HG03108 (cell line): Measurements from ENCODE around the gene BTBD1.
A peak's percentile ranks its signal among the peaks of the same experiment; 100 is the strongest.

Source experiments
- ATAC-seq: cut with Tn5 transposase; IDR thresholded peaks from one replicate; pipeline ENCODE4 v1.9.1; 2021; ENCODE audit warnings: moderate library complexity; ENCODE audit not compliant: unreplicated experiment

The BTBD1 gene

DNA sequence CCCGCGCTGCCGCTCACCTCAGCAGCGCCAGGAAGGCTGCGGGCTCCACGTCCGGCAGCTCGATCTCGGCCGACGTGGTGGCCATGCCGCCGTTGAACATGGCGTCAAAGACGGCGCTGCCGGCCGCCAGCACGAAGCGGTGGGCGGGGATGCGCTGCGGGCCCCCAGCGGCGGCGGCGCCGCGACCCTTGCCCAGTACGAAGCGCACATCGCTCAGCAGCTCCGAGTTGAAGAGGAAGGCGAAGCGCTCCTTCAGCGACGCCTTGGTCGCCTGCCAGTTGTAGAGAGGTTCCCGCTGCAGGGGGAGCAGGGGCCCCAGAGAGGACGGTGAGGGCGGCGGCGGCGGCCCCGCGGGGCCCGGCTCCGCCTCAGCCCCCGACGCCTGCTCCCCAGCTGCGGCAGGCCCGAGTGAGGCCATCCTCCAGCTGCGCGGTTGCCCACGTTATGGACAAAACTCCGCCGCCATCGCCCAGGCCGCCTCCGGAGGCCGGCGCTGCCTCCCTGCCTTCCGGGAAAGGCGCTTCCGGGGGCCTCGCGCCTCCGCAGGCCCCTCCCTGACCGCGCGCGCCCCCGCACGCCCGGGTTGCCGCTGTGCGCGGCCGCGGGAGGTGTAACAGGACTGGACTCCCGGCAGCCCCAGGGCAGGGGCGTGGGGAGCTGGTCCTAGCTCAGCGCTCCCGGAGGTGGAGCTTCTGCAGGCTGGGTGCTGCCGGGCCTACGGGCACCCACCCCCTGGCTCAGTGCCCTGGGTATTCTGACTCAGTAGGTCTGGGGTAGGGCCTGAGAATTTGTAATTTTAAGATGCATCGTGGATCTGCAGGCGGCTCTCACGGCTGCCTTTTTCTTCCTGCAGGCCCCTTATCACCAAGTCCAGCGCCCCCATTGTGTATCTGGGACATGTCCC, at the start of gene BTBD1:
BTBD1 (minus strand) TSS at position 519 of the 904 bp plus-strand sequence; CDS start at position 418, 101 bp downstream.
- peak; percentile 90 for ATAC-seq

DNA sequence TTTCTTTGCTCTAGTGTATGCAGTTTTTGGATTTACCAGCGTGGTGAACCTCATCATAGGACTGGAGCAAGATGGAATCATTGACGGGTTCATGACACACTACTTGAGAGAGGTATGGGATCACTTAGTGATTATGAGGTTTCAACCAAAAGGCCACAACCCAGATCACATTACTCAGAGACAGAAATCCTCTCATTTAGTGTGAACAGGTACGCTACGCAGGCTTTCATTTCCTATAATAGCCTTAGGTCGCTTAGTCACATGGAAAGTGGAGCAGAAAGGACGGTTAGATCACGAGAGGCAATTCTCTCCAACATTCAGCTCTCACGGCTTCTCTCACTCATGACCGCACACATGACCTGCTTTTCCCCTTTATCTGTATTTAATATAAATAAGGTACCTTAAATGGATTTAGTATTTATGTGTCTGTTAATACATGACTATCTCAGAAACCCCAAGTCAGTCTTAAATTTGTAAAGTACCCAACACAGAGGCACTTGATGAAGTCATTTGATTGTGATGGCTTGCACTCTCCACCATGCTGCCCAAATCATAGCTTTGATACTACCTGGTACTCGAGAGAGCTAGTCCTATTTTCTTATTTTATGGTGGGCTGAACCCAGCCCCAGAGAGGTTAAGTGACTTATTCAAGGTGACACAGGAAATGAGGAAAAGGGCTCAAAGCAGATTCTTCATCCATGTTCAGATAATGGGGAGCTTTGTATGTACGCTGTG, 48.9 kb upstream of the BTBD1 start:
- peak; percentile 56 for ATAC-seq

DNA sequence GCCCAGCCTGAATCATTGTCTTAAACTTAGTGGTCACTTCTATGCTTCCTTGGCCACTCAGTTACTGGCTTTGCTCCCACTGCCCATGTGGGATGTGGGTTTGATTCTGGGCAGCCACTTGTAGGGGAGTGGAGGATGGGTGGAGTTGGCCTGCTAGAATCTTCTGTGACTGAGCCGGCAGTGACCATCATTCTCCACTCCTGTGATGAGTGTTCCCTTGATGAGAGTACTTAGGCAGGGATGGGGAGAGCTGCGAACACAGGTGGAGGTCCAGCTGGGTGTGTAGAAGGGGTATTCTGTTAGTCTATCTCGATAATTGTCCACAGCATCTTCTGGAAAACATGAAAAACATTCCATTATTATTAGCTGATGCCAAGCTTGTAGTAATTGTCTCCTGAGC, 48.4 kb upstream of the BTBD1 start:
- ATAC-seq = no peak

DNA sequence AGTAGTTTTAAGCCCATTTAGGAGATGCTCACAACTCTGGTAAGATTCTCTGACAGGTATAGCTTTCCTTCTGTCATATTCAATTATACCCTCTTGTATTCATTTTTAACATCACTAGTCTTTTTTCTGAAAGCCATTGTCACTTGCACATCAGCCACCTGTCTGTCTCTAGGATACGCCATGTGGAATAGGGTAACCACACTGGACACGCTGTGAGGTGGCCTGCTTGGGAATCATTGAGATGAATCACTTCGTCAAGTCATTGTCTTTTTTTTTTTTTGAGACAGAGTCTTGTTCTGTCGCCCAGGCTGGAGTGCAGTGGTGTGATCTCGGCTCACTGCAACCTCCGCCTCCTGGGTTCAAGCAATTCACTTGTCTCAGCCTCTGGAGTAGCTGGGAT, 47.8 kb upstream of the BTBD1 start:
- ATAC-seq = no peak

DNA sequence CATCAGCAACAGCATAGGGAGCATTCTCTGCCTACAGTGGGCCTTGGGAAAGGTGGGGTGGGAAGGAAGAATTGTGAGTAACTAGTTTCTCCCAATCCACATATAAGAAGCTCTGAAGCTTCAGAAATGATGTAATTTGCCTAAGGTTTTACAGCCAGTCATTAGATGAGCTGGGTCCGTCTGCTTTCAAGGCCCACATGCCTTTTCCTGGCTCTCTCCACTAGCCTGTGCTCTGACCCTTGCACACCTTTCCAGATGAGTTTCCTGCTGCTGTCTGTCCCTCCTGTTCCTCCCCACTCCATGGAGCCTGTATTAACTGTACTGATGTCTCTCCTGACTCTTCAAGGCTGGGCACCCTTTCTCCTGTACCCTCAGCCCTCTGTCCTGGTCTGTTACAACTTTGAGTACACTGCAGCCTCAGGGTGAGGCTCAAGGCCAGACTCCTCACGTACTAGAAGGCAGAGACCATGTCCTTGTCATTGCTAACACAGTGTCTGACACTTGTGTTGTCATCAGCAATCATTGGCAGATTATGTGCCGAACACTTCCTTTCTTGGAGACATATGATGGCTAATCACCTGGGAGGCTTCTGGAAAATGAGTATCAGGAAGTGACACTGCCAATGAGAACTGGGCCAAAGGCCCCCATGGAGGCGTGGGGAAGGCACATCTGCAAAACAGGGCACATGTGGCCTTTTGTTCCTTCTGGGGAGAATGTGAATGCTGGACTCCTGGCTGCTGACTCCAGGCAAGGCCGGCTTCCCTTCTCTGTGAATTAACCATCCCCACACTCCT, 47.0 kb upstream of the BTBD1 start:
- ATAC-seq = no peak

DNA sequence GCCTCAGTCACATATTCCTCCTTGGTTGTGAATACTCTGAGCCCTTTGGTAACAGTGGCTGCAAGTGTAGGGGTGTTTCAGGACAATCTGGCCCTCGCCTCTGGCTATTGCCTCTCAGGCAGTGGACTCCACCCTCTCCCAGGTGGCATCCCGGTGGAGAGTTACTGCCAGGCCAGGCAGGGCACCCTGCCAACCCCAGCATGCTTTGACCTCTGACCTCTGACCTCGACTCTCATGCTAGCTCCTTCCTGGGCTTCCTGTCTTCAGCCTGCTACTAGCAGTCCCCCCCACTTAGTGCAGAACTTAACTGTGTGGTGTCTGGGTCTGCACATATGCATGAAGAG, 45.9 kb upstream of the BTBD1 start:
- no peak for ATAC-seq

DNA sequence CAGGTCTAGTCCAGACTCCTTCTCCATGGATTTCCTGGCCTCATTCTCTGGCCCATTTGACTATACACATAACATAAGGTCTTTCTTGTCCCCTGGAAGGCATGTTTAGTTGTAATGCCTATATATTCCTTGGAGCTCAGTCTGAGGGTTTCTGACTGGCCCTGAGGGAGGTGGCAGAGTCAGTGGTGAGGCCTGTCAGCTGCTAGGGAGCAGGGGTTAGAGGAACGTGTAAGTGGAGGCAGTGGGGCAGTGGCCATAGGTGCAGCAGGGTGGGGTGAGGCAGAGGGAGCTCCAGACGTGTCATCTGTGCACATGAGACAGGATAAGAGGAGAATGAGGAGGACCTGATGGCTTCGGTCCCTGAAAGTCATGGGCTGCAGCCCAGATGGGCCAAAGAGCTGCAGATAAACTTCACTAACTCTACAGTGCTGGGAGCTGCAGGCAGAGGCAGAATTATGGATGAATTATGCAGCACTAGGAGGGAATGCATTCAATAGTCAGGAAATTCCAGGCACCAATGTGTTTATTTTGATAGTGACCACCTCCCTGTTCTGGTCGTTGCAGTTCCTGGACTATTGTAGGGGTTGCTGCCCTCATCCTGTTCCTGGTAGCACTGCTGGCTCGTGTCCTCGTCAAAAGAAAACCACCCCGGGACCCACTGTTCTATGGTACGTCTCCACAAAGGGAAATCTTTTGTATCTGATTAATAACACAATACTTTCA, 45.3 kb upstream of the BTBD1 start:
- no peak for ATAC-seq

DNA sequence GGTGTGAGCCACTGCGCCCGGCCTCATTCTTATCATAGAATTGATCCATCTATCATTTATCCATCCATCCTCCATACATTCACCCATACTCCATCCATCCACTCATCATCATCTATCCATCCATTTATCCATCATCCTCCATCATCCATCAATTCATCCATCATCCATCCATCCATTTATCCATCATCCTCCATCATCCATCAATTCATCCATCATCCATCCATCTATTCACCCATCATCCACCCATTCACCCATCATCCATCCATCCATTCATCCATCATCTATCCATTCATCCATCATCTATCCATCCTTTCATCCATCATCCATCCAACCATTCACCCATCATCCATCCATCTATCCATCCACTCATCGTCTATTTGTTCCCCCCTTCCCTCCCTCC, 44.1 kb upstream of the BTBD1 start:
- ATAC-seq = no peak

DNA sequence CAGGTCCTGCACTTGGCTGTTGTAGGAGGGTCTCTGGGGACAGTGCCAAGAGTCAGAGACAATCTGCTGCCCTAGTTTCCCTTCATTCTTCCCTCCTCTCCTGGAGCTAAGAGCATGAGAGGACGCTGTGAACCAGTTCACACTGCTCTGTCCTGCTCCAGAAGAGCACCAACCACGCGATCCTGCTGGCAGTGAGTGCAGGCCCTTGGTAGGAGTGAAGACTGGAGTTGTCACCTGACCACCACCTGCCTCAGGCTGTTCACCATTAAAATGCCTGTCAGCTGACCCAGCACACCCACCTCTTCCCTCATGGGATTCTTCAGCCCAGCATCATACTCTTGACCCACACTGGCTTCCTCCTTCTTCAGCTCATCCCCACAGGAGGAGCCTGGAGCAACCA, 43.3 kb upstream of the BTBD1 start:
- no peak for ATAC-seq

DNA sequence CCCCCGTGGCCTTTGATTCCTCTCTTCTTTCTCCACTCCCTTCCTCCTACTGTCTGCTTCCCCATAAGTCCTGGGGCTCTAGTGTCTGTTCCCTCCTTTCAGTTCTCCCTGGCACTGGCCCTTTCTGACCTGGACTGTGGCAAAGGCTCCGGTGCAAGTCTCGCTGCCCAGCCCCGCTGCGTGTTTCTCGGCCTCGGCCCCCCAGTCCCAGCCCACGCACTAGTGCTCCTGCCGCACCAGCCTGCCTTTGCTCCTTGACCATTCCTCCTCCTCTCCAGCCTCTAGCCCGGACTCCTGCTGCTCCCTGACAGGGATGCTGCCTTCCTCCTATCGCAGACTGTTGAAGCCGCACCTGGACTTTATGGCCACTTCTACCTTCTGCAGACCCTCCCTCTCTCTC, 42.5 kb upstream of the BTBD1 start:
- ATAC-seq = no peak

DNA sequence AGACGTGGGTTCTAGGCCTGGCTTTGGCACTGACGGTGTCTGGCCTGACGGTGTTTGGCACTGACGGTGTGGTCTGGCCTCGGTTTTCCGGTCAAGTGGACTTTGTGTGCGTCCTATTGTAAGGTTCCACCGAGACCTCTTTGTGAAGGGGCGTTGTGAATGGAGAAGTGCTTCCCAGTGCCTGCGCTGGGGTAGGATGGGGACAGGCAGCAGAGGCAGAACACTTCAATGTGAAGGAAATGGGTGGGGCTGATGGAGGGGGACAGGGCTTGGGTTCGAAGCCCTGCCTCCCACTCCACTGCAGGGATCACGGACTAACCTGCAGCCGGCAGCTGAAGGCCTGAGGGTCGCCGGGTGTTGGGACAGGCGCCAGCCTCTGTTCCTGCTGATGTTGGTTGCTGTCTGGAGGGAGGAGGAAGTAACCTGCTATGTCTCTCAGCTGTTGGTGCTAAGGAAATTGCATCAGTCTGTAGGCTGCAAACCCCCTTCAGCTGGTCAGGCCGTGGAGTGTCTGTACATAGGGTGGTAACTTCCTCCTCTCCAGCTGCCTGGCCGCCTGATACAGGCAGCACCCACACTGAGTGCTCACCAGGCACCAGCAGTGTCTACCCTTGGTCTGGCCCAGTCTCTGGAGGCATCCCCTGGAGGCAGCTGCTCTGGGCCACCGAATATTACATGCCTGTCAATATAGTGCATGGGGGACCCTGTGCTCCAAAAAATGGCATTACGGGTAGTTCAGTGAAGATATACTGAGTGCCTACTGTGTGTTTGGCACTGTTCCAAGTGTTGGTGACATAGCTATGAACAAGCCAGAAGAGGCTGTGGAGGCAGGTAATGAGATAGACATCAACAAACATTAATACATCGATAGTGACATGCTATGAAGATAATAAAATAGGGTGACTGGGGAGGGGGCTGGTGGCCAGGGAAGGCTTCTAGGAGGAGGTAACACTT, 41.5 kb upstream of the BTBD1 start:
- peak; percentile 74 for ATAC-seq

DNA sequence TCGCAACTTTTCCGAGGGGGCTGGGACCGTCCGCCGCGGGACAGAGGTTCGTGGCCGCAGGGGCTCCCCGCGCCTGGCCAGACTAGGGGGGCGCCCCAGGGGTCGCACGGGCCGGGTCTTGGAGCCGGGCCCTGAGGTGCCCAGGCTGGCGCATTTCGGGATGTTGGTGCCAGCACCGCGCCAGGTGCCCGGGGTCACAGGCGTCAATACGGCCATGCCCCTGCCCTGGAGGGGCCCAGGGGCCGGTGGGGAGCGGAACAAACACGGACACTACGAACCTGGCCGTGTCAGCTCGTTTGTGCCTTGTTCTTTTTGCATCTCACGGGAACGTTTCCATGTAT, 40.8 kb upstream of the BTBD1 start:
- no peak for ATAC-seq

DNA sequence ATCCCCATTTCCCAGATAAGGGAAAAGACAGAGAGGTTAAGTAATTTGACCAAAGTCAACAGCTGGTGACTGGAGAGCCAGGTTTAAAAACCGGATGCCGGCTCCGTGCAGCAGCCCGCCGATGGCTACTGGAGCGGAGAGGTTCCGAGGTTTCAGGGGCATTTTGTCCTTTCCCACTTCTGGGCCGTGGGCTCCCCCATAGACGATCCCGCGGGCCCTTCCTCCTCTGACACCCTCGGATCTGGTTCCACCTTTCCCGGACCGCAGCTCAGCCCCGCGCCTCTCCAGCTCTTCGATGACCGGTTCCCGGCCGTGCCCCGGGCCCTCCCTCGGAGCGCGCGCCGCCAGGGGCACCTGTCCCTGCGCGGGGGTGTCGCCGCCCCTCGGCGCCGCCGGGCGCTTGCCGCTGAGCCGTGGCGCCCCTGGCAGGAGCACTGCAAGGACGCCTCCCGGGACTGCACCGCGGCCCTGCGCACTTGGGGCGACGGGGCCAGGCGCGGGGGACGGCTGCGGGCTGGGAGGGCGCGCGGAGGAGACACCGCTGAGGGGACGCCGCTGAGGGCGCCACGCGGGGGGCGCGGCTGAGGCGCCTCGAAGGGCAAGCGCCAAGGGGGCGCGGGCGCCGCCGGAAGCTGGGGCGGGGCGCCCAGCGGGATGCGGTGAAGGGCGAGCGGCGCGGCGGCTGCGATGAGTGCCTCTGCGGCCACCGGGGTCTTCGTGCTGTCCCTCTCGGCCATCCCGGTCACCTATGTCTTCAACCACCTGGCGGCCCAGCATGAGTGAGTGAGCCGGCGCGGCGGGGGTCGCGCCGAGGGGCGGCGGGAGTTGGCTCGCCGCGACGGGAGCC, 40.2 kb upstream of the BTBD1 start, which contains the start of gene TM6SF1:
TM6SF1 (plus strand) TSS at position 652 of the 847 bp plus-strand sequence; CDS start at position 688, 36 bp downstream.
- ATAC-seq = no peak

DNA sequence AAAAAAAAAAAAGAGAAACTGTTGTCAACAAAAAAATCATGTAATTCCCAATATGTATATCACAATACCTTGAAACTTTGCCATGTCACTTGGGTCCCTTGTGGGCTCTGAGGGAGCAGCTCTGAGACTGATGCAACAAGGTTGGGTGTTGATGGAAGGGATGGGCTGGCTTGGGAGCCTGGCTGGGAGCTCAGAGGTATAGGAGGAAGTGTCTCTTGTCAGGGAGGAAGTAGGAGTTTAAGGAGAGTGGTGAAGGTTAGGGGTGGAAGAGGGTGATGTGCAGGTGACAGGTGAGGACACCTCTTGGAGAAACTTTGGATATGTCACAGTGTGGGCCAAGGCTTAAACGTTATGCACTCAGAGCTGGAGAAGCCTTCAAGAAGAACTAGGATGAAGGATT, 38.4 kb upstream of the BTBD1 start:
- ATAC-seq = no peak

DNA sequence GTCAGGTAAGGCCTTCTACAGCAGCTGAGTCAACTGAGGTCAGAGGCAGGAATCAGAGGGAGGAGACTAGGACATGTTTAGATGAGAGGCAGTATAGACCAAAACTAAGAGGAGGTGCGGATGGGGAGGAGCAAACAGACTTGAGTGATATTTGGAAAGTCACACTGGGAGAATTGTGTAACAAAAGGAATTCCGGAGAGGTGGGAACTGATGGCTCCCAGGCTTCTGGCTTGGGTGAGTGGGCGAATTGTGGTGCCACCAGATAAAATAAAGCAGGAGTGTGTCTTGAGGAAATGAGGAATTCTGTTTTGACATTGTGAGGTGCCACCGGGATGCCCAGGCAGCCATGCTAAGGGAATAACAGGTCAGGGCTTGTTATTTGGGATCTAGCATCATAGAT, 37.1 kb upstream of the BTBD1 start:
- no peak for ATAC-seq

DNA sequence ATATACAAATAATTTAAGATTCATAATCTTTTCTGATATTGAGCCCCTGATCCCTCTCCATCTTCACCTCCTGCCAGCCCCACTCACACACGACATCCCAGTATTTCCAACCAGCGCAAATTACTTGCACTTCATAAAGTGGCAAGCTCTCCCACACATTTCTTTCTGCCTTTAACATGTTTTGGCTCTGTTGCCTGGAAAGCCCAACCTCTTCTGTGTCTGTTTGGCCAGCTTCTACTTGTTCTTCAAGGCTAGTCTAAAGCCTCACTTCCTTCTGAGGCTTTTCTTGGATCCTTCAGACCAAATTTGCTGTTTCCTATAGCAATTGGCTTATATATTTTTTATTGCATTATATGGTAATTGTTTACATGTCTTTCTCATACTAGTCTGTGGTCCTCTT, 35.3 kb upstream of the BTBD1 start:
- ATAC-seq = no peak

DNA sequence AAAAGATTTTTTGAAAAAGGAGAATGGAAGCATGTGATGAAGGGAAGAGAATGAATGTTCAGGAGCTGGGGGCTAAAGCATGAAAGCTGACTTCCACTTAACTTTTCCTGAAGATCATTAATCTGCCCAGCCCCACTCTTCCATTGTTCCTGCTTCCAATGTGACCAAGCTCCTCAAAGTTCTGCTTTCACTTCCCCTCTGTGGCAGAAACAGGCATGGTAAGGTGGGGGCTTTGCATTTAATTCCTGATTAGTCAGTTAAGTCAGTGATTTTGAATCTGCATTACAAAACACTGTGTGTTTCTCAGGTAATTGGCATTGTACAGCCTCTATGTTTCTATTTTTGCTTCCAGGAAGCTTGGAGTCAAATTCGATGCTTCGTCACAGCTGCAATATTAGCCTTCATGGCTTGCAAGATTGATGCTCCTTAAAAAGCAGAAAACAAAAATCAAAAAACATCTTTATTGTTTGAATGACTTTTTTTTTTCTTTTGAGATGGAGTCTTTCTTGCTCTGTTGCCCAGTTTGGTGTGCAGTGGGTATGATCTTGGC, 33.1 kb upstream of the BTBD1 start:
- ATAC-seq = no peak

DNA sequence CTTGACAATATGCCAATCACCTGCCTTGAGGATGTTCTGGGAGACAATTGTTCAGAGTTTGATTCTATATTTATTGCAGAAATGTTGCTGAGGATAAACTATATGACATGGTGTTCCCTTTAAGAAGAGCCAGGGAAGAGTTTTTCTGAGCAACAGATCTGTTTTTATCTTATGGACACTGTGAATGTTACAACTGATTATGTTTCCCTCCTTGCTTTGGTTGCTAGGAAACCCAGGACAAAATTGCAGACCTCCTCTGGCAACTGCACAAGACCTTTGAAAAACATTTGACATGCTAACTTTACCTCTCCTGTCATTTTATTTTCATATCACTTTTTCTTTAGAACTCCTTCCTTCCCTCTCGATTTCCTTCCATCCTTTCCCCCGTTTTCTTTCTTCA, 32.2 kb upstream of the BTBD1 start:
- ATAC-seq = no peak

DNA sequence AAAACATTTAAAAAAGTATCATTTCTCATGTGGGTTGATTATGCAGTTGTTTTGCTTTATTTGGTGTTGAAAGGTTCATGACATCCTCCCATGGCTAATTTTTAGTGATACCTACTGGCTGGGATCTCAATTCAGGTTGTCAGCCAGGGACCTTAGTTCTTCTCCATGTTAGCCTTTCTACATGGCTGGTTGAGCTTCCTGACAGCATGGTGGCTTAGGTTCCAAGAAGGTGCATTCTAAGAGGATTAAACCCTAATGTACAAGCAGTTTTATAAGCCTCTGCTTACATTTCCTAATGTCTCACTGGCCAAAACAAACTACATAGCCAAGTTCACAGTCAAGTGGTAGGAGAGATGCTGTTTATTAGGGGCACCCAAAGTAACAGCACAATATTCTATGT, 31.0 kb upstream of the BTBD1 start:
- ATAC-seq = no peak
